GM23248 (cell line): ENCODE results near the gene PLCH1.

Source experiments
- EZH2 ChIP-seq: fragments of 200-600 bp; sonication (generic); IDR thresholded peaks from 2 replicates; pipeline ENCODE4 v1.6.1; 2018; ENCODE audit warnings: antibody characterized with exemption, mild to moderate bottlenecking; ENCODE audit not compliant: insufficient read depth, poor library complexity, severe bottlenecking
- EZH2phosphoT487 ChIP-seq: fragments of 200-600 bp; sonication (generic); IDR thresholded peaks from 2 replicates; pipeline ENCODE4 v1.6.1; 2018; ENCODE audit warnings: antibody characterized with exemption, moderate library complexity, mild to moderate bottlenecking, low read depth; ENCODE audit not compliant: insufficient read depth

DNA sequence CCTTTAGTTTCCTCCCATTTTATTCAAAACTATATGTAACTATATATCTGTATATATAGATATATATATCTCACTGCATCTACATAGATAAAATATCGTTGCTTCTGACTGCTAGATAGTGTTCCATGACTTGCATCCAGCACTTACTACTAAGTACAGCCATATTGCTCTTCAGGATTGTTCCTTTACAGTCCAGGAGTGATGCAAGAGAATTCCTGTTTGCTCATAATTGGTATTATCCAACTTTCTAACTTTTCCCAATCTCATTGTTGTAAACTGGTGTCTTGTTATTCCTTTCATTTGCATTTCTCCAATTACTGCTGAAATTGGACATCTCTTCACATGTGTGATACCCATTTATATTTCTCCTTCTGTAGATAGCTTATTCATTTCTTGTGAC lies 351.6 kb downstream of the PLCH1 start:
- TF ChIP-seq EZH2 (no peak), EZH2phosphoT487 (no peak)
